Inflammatory macrophage treated with lipopolysaccharide for 1 hour (primary cell): Measurements from ENCODE around the gene LCTL.
A peak's percentile ranks its signal among the peaks of the same experiment; 100 is the strongest.

Source experiments
- DNase-seq, 2 donors: peaks; one replicate each; pipeline ENCODE4 v3.0.0-alpha.2; 2020 to 2022

The LCTL gene

GRCh38 chr15:66565741-66566144, at the start of gene LCTL:
TSS of gene LCTL (minus strand) at chr15:66565998. CDS start at chr15:66565365, 633 bp downstream.
- DNase-seq, result no peak

- peak; percentile 35 to 43 for DNase-seq
These were observed 49.4 kb upstream of the LCTL start for GRCh38 chr15:66614951-66615760.

GRCh38 chr15:66614456-66614855, 48.7 kb upstream of the LCTL start:
- no peak for DNase-seq

GRCh38 chr15:66613743-66614142, 47.9 kb upstream of the LCTL start:
- DNase-seq, result no peak

- no peak for DNase-seq
These were observed 45.7 kb upstream of the LCTL start for GRCh38 chr15:66611257-66612053.

GRCh38 chr15:66609876-66610275, 44.1 kb upstream of the LCTL start:
- DNase-seq, result no peak

- DNase-seq, result no peak
These were observed 43.1 kb upstream of the LCTL start for GRCh38 chr15:66608881-66609280.

GRCh38 chr15:66608159-66608558, 42.4 kb upstream of the LCTL start:
- DNase-seq, result no peak

GRCh38 chr15:66603301-66604179, 37.7 kb upstream of the LCTL start:
- peak; percentile 34 to 81 for DNase-seq

GRCh38 chr15:66601521-66601920, 35.7 kb upstream of the LCTL start:
- DNase-seq, result no peak

- no peak for DNase-seq
These were observed 34.4 kb upstream of the LCTL start for GRCh38 chr15:66600240-66600627.

- no peak for DNase-seq
These were observed 33.9 kb upstream of the LCTL start for GRCh38 chr15:66599536-66600239.

- no peak for DNase-seq
These were observed 32.5 kb upstream of the LCTL start for GRCh38 chr15:66598095-66598815.

GRCh38 chr15:66595931-66596545, 30.2 kb upstream of the LCTL start:
- no peak for DNase-seq

- no peak for DNase-seq
These were observed 29.5 kb upstream of the LCTL start for GRCh38 chr15:66595332-66595731.

GRCh38 chr15:66594836-66595235, 29.0 kb upstream of the LCTL start:
- no peak for DNase-seq

GRCh38 chr15:66594344-66594743, 28.5 kb upstream of the LCTL start:
- DNase-seq, result no peak

- DNase-seq, result no peak
These were observed 27.5 kb upstream of the LCTL start for GRCh38 chr15:66593219-66593780.

- no peak for DNase-seq
These were observed 26.9 kb upstream of the LCTL start for GRCh38 chr15:66592505-66593218.

- DNase-seq, result no peak
These were observed 25.6 kb upstream of the LCTL start for GRCh38 chr15:66591322-66591862.
